H1 (cell line): Measurements from ENCODE around the gene VPS50. TPM values are rescaled to one million over a fixed set of nuclear protein-coding genes. Genes with fewer than 3 reads are reported as not detected.

Source experiments
- BACH1 ChIP-seq: IDR thresholded peaks from 2 replicates; pipeline ENCODE4 v1.6.1; 2012; ENCODE audit warnings: low read length, improper control_type of control experiment
- BRCA1 ChIP-seq: IDR thresholded peaks from 2 replicates; pipeline ENCODE4 v1.6.1; 2012; ENCODE audit warnings: low read depth, low read length, improper control_type of control experiment
- KDM5A ChIP-seq: fragments of 200-600 bp; IDR thresholded peaks from 2 replicates; pipeline ENCODE4 v1.7.1; 2012; ENCODE audit warnings: mild to moderate bottlenecking, low read length, inconsistent platforms, mixed read lengths
- SP4 ChIP-seq: IDR thresholded peaks from 2 replicates; pipeline ENCODE4 v1.6.1; 2012; ENCODE audit warnings: low read length, inconsistent platforms
- polyA plus RNA-seq, 7 experiments: library from polyadenylated mRNA; depleted of rRNA in 3 of 7; stranded (reverse) in 5 of 7; unstranded in 2 of 7; fragments of >200 nt in 5 of 7; fragments of 200-250 nt in 2 of 7; gene quantifications; 1 replicate in 5 of 7; 2 replicates in 1 of 7; 4 replicates in 1 of 7; pipeline versions ENCODE4 v1.2.1 to v1.2.3, GENCODE V29; 2011 to 2013; ENCODE audit warnings: missing spikeins in 2 of 7, mixed read lengths in 2 of 7
- total RNA-seq: library from RNA; stranded (reverse); fragmentation: NEBNext Ultra II Directional; extraction: Animal tissue kit (Norgen Biotek cat#: 25700); gene quantifications from 2 replicates; pipeline ENCODE4 v1.2.1, GENCODE V29; 2021

The VPS50 gene
- total and polyA plus RNA-seq, 2 of the 8 experiments (the other 6 are each of a cell fraction or from before 2014, with no cell fraction given), result 3.7 to 9.3 TPM

DNA sequence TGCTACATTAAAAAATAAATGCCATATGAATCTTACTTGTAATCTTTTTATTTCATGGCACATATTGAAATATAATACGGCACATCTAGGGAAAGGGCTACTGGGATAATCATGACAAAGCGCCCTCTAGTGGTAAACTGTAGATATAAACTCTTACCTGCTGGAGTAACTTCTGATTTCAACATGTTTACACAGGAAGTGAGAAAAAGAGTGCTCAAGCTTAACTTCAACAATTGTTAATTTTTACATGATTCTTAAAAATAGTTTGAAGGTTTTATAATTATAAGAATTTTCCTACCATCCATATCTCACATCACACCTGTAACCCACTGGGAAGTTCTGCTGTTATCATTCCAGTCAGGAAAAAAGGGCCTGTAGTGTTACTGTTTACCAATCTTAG is 3.9 kb upstream of the VPS50 start (continued):
- TF ChIP-seq BRCA1 (no peak), BACH1 (no peak), KDM5A (no peak), SP4 (no peak)
